Measurements from ENCODE around the gene CGNL1.

Gene CGNL1

GRCh38 chr15:57427367-57427821 lies 51.1 kb downstream of the CGNL1 start:
- H3K27me3 ChIP-seq (ENCODE audit: control insufficient read depth in 5 of 5, insufficient read depth in 4 of 5, low read length in 5 of 5), result no peaks in the 10 kb centered on the region
- H3K9me3 ChIP-seq (ENCODE audit: control insufficient read depth in 5 of 5, low read length in 5 of 5), result no peaks in the 10 kb centered on the region
- no peak overlapping the region for H3K4me3 ChIP-seq (ENCODE audit: low read depth in 1 of 5, low read length in 5 of 5)
- H3K9ac ChIP-seq (ENCODE audit: low read length in 5 of 5), result no peak overlapping the region
- peaks cover 2 to 14% (median 6%) of the 10 kb centered on the region in 5 donors for H3K4me1 ChIP-seq (ENCODE audit: control insufficient read depth in 5 of 5, insufficient read depth in 5 of 5, low read length in 5 of 5)
- H3K36me3 ChIP-seq (ENCODE audit: control insufficient read depth in 5 of 5, insufficient read depth in 5 of 5, low read length in 5 of 5), result no peaks in the 10 kb centered on the region
- no peak overlapping the region for H3K27ac ChIP-seq (ENCODE audit: low read depth, low read length)

- H3K9me3 ChIP-seq (ENCODE audit: control insufficient read depth in 5 of 5, low read length in 5 of 5), result no peaks in the 10 kb centered on the region
- peaks cover 2 to 11% (median 8%) of the 10 kb centered on the region in 5 donors for H3K4me1 ChIP-seq (ENCODE audit: control insufficient read depth in 5 of 5, insufficient read depth in 5 of 5, low read length in 5 of 5)
- H3K4me3 ChIP-seq (ENCODE audit: low read depth in 1 of 5, low read length in 5 of 5), result no peak overlapping the region
- no peaks in the 10 kb centered on the region for H3K36me3 ChIP-seq (ENCODE audit: control insufficient read depth in 5 of 5, insufficient read depth in 5 of 5, low read length in 5 of 5)
- H3K27ac ChIP-seq (ENCODE audit: low read depth, low read length), result no peak overlapping the region
- H3K9ac ChIP-seq (ENCODE audit: low read length in 5 of 5), result no peak overlapping the region
- no peaks in the 10 kb centered on the region for H3K27me3 ChIP-seq (ENCODE audit: control insufficient read depth in 5 of 5, insufficient read depth in 4 of 5, low read length in 5 of 5)
These were observed 55.9 kb downstream of the CGNL1 start for GRCh38 chr15:57432141-57432741.

- Histone ChIP-seq H3K4me3 (ENCODE audit: low read depth in 1 of 5, low read length in 5 of 5) (no peak overlapping the region), H3K9ac (ENCODE audit: low read length in 5 of 5) (no peak overlapping the region), H3K36me3 (ENCODE audit: control insufficient read depth in 5 of 5, insufficient read depth in 5 of 5, low read length in 5 of 5) (no peaks in the 10 kb centered on the region), H3K27me3 (ENCODE audit: control insufficient read depth in 5 of 5, insufficient read depth in 4 of 5, low read length in 5 of 5) (no peaks in the 10 kb centered on the region), H3K27ac (ENCODE audit: low read depth, low read length) (no peak overlapping the region), H3K4me1 (ENCODE audit: control insufficient read depth in 5 of 5, insufficient read depth in 5 of 5, low read length in 5 of 5) (peaks cover 0 to 8% (median 7%) of the 10 kb centered on the region in 5 donors), H3K9me3 (ENCODE audit: control insufficient read depth in 5 of 5, low read length in 5 of 5) (no peaks in the 10 kb centered on the region)
These were observed 59.9 kb downstream of the CGNL1 start for GRCh38 chr15:57436166-57436565.

- Histone ChIP-seq H3K27me3 (ENCODE audit: control insufficient read depth in 5 of 5, insufficient read depth in 4 of 5, low read length in 5 of 5) (no peaks in the 10 kb centered on the region), H3K36me3 (ENCODE audit: control insufficient read depth in 5 of 5, insufficient read depth in 5 of 5, low read length in 5 of 5) (no peaks in the 10 kb centered on the region), H3K9me3 (ENCODE audit: control insufficient read depth in 5 of 5, low read length in 5 of 5) (no peaks in the 10 kb centered on the region), H3K4me1 (ENCODE audit: control insufficient read depth in 5 of 5, insufficient read depth in 5 of 5, low read length in 5 of 5) (peaks cover 0 to 7% (median 5%) of the 10 kb centered on the region in 5 donors), H3K27ac (ENCODE audit: low read depth, low read length) (no peak overlapping the region), H3K4me3 (ENCODE audit: low read depth in 1 of 5, low read length in 5 of 5) (no peak overlapping the region), H3K9ac (ENCODE audit: low read length in 5 of 5) (no peak overlapping the region)
These were observed 60.7 kb downstream of the CGNL1 start for GRCh38 chr15:57436961-57437360.

DNA sequence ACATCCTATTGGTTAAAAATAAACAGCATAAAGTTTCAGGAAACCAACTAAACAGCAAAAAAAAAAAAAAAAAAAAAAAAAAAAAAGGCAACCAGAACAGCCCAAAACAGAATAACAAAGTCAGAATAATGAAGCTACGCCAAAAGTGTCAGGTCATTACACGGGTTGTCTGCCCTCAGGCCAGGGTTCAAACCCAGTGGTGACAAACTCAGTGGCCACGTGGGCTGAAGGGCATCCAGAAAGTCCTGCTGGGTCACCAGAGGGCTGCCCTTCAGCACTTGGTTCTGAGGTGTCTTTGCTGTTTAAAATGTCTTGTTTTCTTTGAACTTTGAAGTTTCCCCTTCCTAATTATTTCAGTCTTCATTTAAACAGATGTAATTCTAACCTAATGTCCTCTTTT lies 61.3 kb downstream of the CGNL1 start:
- no peaks in the 10 kb centered on the region for H3K36me3 ChIP-seq (ENCODE audit: control insufficient read depth in 5 of 5, insufficient read depth in 5 of 5, low read length in 5 of 5)
- no peaks in the 10 kb centered on the region for H3K9me3 ChIP-seq (ENCODE audit: control insufficient read depth in 5 of 5, low read length in 5 of 5)
- no peak overlapping the region for H3K9ac ChIP-seq (ENCODE audit: low read length in 5 of 5)
- H3K27me3 ChIP-seq (ENCODE audit: control insufficient read depth in 5 of 5, insufficient read depth in 4 of 5, low read length in 5 of 5), result no peaks in the 10 kb centered on the region
- peaks cover 0 to under 1% (median 0%) of the 10 kb centered on the region in 5 donors for H3K4me1 ChIP-seq (ENCODE audit: control insufficient read depth in 5 of 5, insufficient read depth in 5 of 5, low read length in 5 of 5)
- H3K27ac ChIP-seq (ENCODE audit: low read depth, low read length), result no peak overlapping the region
- no peak overlapping the region for H3K4me3 ChIP-seq (ENCODE audit: low read depth in 1 of 5, low read length in 5 of 5)

- Histone ChIP-seq H3K9ac (ENCODE audit: low read length in 5 of 5) (no peak overlapping the region), H3K9me3 (ENCODE audit: control insufficient read depth in 5 of 5, low read length in 5 of 5) (no peaks in the 10 kb centered on the region), H3K36me3 (ENCODE audit: control insufficient read depth in 5 of 5, insufficient read depth in 5 of 5, low read length in 5 of 5) (no peaks in the 10 kb centered on the region), H3K27me3 (ENCODE audit: control insufficient read depth in 5 of 5, insufficient read depth in 4 of 5, low read length in 5 of 5) (no peaks in the 10 kb centered on the region), H3K4me1 (ENCODE audit: control insufficient read depth in 5 of 5, insufficient read depth in 5 of 5, low read length in 5 of 5) (no peaks in the 10 kb centered on the region), H3K27ac (ENCODE audit: low read depth, low read length) (no peak overlapping the region), H3K4me3 (ENCODE audit: low read depth in 1 of 5, low read length in 5 of 5) (no peak overlapping the region)
These were observed 61.9 kb downstream of the CGNL1 start for GRCh38 chr15:57438166-57438565.

- no peak overlapping the region for H3K27ac ChIP-seq (ENCODE audit: low read depth, low read length)
- no peaks in the 10 kb centered on the region for H3K27me3 ChIP-seq (ENCODE audit: control insufficient read depth in 5 of 5, insufficient read depth in 4 of 5, low read length in 5 of 5)
- no peaks in the 10 kb centered on the region for H3K9me3 ChIP-seq (ENCODE audit: control insufficient read depth in 5 of 5, low read length in 5 of 5)
- no peaks in the 10 kb centered on the region for H3K36me3 ChIP-seq (ENCODE audit: control insufficient read depth in 5 of 5, insufficient read depth in 5 of 5, low read length in 5 of 5)
- H3K9ac ChIP-seq (ENCODE audit: low read length in 5 of 5), result no peak overlapping the region
- H3K4me3 ChIP-seq (ENCODE audit: low read depth in 1 of 5, low read length in 5 of 5), result no peak overlapping the region
- H3K4me1 ChIP-seq (ENCODE audit: control insufficient read depth in 5 of 5, insufficient read depth in 5 of 5, low read length in 5 of 5), result no peaks in the 10 kb centered on the region
These were observed 63.1 kb downstream of the CGNL1 start for GRCh38 chr15:57439128-57440027.

DNA sequence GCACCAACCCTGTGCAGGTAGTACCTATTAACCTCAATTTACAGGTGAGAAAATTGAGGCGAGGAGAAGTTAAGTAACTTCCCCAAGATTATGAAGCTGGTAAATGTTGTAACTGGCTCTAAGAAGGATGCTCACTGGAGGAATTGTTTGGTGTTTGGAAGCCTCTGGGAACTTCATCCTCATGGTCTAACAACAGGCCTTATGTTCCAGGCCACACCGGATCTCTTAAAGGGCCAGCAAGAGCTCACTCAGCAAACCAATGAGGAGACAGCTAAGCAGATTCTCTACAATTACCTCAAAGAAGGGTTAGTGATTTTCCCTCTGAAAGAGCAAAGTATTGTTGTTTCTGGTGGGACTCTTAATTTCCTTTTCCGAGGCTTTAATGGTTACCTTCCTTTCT lies 63.9 kb downstream of the CGNL1 start:
- H3K36me3 ChIP-seq (ENCODE audit: control insufficient read depth in 5 of 5, insufficient read depth in 5 of 5, low read length in 5 of 5), result no peaks in the 10 kb centered on the region
- H3K9ac ChIP-seq (ENCODE audit: low read length in 5 of 5), result no peak overlapping the region
- no peaks in the 10 kb centered on the region for H3K9me3 ChIP-seq (ENCODE audit: control insufficient read depth in 5 of 5, low read length in 5 of 5)
- H3K4me3 ChIP-seq (ENCODE audit: low read depth in 1 of 5, low read length in 5 of 5), result no peak overlapping the region
- no peaks in the 10 kb centered on the region for H3K4me1 ChIP-seq (ENCODE audit: control insufficient read depth in 5 of 5, insufficient read depth in 5 of 5, low read length in 5 of 5)
- H3K27me3 ChIP-seq (ENCODE audit: control insufficient read depth in 5 of 5, insufficient read depth in 4 of 5, low read length in 5 of 5), result no peaks in the 10 kb centered on the region
- H3K27ac ChIP-seq (ENCODE audit: low read depth, low read length), result no peak overlapping the region

GRCh38 chr15:57440799-57441198 lies 64.5 kb downstream of the CGNL1 start:
- H3K36me3 ChIP-seq (ENCODE audit: control insufficient read depth in 5 of 5, insufficient read depth in 5 of 5, low read length in 5 of 5), result no peaks in the 10 kb centered on the region
- no peak overlapping the region for H3K4me3 ChIP-seq (ENCODE audit: low read depth in 1 of 5, low read length in 5 of 5)
- H3K4me1 ChIP-seq (ENCODE audit: control insufficient read depth in 5 of 5, insufficient read depth in 5 of 5, low read length in 5 of 5), result no peaks in the 10 kb centered on the region
- H3K9me3 ChIP-seq (ENCODE audit: control insufficient read depth in 5 of 5, low read length in 5 of 5), result no peaks in the 10 kb centered on the region
- no peak overlapping the region for H3K27ac ChIP-seq (ENCODE audit: low read depth, low read length)
- no peak overlapping the region for H3K9ac ChIP-seq (ENCODE audit: low read length in 5 of 5)
- no peaks in the 10 kb centered on the region for H3K27me3 ChIP-seq (ENCODE audit: control insufficient read depth in 5 of 5, insufficient read depth in 4 of 5, low read length in 5 of 5)

DNA sequence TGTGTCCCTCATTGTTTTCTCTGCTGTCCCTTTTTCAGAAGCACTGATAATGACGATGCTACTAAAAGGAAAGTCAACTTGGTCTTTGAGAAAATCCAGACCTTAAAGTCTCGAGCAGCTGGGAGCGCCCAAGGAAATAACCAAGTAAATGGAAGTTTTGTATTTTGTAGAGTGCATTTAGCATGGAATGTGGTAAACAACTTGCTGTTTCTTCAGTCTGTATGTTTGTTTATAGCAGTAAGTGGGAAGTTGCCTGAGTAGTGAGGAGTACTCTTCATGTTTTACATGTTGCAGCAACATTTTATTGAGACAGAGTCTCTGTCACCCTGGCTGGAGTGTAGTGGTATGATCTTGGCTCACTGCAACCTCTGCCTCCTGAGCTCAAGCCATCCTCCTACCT lies 66.0 kb downstream of the CGNL1 start:
- no peaks in the 10 kb centered on the region for H3K9me3 ChIP-seq (ENCODE audit: control insufficient read depth in 5 of 5, low read length in 5 of 5)
- no peak overlapping the region for H3K9ac ChIP-seq (ENCODE audit: low read length in 5 of 5)
- H3K36me3 ChIP-seq (ENCODE audit: control insufficient read depth in 5 of 5, insufficient read depth in 5 of 5, low read length in 5 of 5), result no peaks in the 10 kb centered on the region
- H3K4me1 ChIP-seq (ENCODE audit: control insufficient read depth in 5 of 5, insufficient read depth in 5 of 5, low read length in 5 of 5), result no peaks in the 10 kb centered on the region
- H3K4me3 ChIP-seq (ENCODE audit: low read depth in 1 of 5, low read length in 5 of 5), result no peak overlapping the region
- H3K27ac ChIP-seq (ENCODE audit: low read depth, low read length), result no peak overlapping the region
- no peaks in the 10 kb centered on the region for H3K27me3 ChIP-seq (ENCODE audit: control insufficient read depth in 5 of 5, insufficient read depth in 4 of 5, low read length in 5 of 5)

Data from subcutaneous abdominal adipose tissue (tissue), 5 donors.